ENCODE results near the gene WIPF1. TPM values are rescaled to one million over a fixed set of nuclear protein-coding genes. Genes with fewer than 3 reads are reported as not detected.

The WIPF1 gene
- total and polyA plus RNA-seq, 2 donors (not counting 3 experiments of a cell fraction or from before 2014, with no cell fraction given): 15.3 to 42.0 TPM

Small RNAs within 50 kb of the gene (small RNA-seq; reads per million reads assigned to genes)
- not detected for gene RNU6-5P (ENCODE audit: insufficient read depth, insufficient read length, low read depth, low replicate concordance)

Other genes starting within 250 kb of the WIPF1 start
- 21.7 and 24.0 TPM in 2 replicates for gene SCRN3, start 202.1 kb downstream of the WIPF1 start, total RNA-seq
- gene SCRN3, start 202.1 kb downstream of the WIPF1 start, polyA plus RNA-seq: 6.9 and 10.7 TPM in 2 replicates
- gene GPR155, start 110.8 kb downstream of the WIPF1 start, total RNA-seq: 1.5 and 1.7 TPM in 2 replicates
- 0.57 and 0.62 TPM in 2 replicates for gene GPR155, start 110.8 kb downstream of the WIPF1 start, polyA plus RNA-seq
- gene CHRNA1, start 166.7 kb upstream of the WIPF1 start, total RNA-seq: 8.7 and 11.3 TPM in 2 replicates
- 18.2 and 30.8 TPM in 2 replicates for gene CHRNA1, start 166.7 kb upstream of the WIPF1 start, polyA plus RNA-seq

Measured in endothelial cell of umbilical vein (primary cell).